Spleen (tissue), 7 donors: ENCODE data around the gene MYO5A.

Experiments used
- POLR2A ChIP-seq, 3 donors: fragments of 450-650 bp; IDR thresholded peaks; one replicate each; pipeline ENCODE4 v1.5.1; 2017; ENCODE audit warnings: antibody characterized with exemption in 3 of 3, mild to moderate bottlenecking in 1 of 3
- POLR2AphosphoS5 ChIP-seq, 3 donors: sonication (generic); formaldehyde crosslinking; IDR thresholded peaks; one replicate each; pipeline ENCODE4 v1.5.1; 2017; ENCODE audit warnings: antibody characterized with exemption in 3 of 3
- TF ChIP-seq, protein P1 (sequence below), 11 experiments: fragments of 200-600 bp in 7 of 11; fragments of 450-650 bp in 4 of 11; sonication (generic) in 4 of 11; IDR thresholded peaks in 8 of 11; conservative IDR thresholded peaks in 3 of 11; 1 replicate in 7 of 11; 2 replicates in 4 of 11; pipeline versions ENCODE4 v1.4.0 to v1.8.0; 2016 to 2021; ENCODE audit warnings: antibody characterized with exemption in 11 of 11, inconsistent platforms in 4 of 11, mild to moderate bottlenecking in 1 of 11
- donor health status: DM: no; HTN: no; CAD: no; lungs with moderate emphysema.
- donor health status: DM: no; HTN: no; CAD: no.
- donor health status: DM: no; HTN: no; CAD: no.

DNA sequence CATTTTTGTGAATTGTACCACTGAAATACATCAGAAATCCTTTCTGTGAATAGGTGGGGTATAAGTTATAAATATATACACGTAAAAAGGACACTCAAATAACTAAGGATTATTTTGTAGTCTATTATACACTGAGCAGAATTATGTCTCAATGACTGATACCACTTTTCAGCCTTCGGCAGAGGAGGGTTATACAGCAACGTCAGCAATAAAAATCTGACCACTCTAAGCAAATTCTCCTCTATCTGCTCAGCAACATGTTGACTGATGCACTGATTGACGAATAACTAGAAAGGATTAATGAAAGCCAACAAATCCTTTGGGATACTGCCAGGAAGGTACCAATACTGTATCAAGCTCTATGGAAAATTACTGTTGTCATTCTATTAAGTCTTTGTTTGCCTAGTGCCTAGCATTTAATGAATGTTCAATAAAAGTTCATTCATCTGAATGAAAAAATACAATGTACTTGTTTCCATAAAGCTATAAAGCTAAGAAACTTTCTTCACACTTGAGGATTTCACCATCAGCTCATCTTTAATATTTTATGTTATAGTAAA lies 34.9 kb upstream of the MYO5A start:
- TF ChIP-seq POLR2AphosphoS5 (IDR thresholded peaks at IDR 0.05) (no peak), POLR2A (IDR thresholded peaks at IDR 0.05) (no peak)
- TF ChIP-seq, protein P1, sequence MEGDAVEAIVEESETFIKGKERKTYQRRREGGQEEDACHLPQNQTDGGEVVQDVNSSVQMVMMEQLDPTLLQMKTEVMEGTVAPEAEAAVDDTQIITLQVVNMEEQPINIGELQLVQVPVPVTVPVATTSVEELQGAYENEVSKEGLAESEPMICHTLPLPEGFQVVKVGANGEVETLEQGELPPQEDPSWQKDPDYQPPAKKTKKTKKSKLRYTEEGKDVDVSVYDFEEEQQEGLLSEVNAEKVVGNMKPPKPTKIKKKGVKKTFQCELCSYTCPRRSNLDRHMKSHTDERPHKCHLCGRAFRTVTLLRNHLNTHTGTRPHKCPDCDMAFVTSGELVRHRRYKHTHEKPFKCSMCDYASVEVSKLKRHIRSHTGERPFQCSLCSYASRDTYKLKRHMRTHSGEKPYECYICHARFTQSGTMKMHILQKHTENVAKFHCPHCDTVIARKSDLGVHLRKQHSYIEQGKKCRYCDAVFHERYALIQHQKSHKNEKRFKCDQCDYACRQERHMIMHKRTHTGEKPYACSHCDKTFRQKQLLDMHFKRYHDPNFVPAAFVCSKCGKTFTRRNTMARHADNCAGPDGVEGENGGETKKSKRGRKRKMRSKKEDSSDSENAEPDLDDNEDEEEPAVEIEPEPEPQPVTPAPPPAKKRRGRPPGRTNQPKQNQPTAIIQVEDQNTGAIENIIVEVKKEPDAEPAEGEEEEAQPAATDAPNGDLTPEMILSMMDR (IDR thresholded peaks at IDR 0.05 in 8 of 11, conservative IDR thresholded peaks at IDR 0.05 in 3 of 11) = no peak
